Measurements from ENCODE around the gene BTN1A1.

DNA sequence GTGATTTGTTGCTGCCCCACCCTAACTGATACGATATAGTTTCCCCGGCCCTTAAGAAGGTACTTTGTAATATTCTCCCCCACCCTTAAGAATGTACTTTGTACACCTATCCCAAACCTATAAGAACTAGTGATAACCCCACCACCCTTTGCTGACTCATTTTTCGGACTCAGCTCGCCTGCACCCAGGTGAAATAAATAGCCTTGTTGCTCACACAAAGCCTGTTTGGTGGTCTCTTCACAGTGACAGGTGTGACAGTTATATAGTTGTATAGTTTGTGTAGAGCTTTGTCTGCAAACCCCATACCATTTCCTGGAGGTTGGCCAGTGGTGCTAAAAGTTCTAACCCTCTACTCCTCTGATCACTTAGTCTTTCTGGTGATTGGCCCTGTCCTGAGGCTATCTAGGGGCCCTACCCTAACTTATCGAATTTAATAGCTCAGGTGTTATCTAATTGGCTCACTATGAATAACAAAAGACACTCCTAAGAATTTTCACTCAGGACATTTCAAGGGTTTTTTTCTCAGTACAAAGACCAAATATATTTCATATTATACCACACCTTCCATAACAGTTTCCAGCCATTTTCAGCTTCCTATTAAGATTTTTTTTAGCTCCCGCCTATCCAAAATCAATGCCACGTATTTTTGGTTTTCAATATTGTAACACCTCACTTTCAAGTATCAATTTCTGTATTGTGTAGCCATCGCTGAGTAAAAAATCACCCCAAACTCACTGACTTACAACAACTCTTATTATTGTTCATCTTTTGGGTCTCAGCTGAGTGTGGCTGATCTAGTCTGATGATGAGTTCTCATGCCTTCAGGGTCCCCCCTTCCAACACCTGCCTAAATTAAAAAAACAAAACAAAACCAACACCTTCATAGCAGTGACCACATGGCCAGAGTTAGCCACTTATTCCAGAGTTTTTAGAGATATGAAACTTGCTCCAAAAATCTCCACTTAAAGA is 9.8 kb upstream of the BTN1A1 start:
- TF ChIP-seq, protein P1, sequence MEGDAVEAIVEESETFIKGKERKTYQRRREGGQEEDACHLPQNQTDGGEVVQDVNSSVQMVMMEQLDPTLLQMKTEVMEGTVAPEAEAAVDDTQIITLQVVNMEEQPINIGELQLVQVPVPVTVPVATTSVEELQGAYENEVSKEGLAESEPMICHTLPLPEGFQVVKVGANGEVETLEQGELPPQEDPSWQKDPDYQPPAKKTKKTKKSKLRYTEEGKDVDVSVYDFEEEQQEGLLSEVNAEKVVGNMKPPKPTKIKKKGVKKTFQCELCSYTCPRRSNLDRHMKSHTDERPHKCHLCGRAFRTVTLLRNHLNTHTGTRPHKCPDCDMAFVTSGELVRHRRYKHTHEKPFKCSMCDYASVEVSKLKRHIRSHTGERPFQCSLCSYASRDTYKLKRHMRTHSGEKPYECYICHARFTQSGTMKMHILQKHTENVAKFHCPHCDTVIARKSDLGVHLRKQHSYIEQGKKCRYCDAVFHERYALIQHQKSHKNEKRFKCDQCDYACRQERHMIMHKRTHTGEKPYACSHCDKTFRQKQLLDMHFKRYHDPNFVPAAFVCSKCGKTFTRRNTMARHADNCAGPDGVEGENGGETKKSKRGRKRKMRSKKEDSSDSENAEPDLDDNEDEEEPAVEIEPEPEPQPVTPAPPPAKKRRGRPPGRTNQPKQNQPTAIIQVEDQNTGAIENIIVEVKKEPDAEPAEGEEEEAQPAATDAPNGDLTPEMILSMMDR (optimal IDR thresholded peaks at IDR 0.05 in 1 of 3, IDR thresholded peaks at IDR 0.05 in 1 of 3, conservative IDR thresholded peaks at IDR 0.05 in 1 of 3; ENCODE audit: extremely low read depth in 1 of 3, insufficient read depth in 2 of 3, low read length in 3 of 3): no peak
- no peak for TF ChIP-seq EZH2 (IDR thresholded peaks at IDR 0.05; ENCODE audit: low read length)

All from keratinocyte (primary cell).